Measurements from ENCODE around the gene BRD4.

DNA sequence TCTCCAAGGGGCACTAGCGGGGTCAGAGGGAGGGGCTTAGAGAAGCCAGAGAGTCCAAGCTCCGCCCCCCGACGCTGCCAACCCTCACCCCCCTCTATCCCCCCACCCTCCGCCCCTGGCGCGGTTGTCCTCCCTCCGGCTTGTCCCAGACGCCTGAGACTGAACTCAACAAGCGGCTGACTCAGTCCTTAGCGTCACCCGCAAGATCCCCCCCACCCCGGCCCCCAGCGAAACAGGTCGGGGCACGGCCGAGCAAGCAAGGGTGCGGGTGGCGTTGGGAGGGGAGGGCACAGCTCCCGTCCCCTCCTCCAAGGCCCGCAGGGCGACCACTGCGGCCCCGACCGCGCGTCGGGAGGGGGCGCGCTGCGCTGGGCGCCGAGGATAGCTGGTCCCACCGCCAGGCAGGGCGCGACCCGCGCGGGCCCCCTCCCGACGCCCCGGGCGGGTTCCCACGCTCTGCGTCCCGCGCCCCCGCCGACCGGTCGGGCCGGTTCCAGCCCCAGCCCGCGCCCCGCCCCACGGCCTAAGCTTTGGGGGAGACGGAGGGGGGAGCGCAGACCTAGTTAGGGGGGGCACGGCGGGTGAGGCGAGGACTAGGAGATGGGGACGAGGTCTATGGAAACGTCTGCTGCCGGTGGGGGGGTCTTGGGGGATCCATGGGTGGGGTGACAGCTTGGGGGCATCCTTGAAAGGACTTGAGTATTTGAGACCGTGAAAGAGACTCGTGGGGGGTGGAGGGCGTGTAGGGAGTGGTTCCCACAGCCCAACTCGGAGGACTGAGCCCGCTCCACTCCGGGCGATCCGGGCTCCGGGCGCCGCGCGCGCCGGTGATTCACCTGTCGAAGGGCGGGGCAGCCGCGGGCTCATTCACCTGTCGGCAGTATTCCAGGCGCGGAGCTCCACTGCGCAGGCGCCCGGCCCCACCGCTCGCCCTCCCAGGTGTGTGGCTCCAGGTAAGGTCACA lies 136.7 kb downstream of the BRD4 start:
- TF ChIP-seq CTCF (IDR thresholded peaks at IDR 0.05) = peak in 4 of 6 experiments; percentile 10 to 44 (median 27)
- TF ChIP-seq POLR2A (IDR thresholded peaks at IDR 0.05) = no peak
